GM23338 (cell line): Measurements from ENCODE around the gene GMPPA. TPM values are rescaled to one million over a fixed set of nuclear protein-coding genes. Genes with fewer than 3 reads are reported as not detected.

ENCODE experiments used
- ATAC-seq: fragments of 200-7000 bp; cut with Tn5 transposase; 3 replicates; pipeline ENCODE4 v1.9.1; 2020
- DNase-seq: peaks from one replicate; pipeline ENCODE4 v3.0.0-alpha.2; 2015; ENCODE audit warnings: low spot score
- H2AFZ ChIP-seq: fragments of 200-600 bp; sonication (generic); 2 replicates; pipeline ENCODE4 v1.8.0; 2016; ENCODE audit warnings: antibody characterized with exemption, mild to moderate bottlenecking, moderate library complexity
- H3F3A ChIP-seq: fragments of 200-600 bp; sonication (generic); replicated peaks from 2 replicates; pipeline ENCODE4 v1.8.0; 2017; ENCODE audit warnings: antibody characterized with exemption, mixed run types, low read depth
- H3K27ac ChIP-seq: fragments of 200-600 bp; sonication (generic); 2 replicates; pipeline ENCODE4 v1.6.1; 2016; ENCODE audit warnings: low read depth
- H3K27me3 ChIP-seq: fragments of 200-600 bp; sonication (generic); 2 replicates; pipeline ENCODE4 v1.8.0; 2016; ENCODE audit warnings: mild to moderate bottlenecking, mixed run types, moderate library complexity; ENCODE audit not compliant: insufficient read depth
- H3K36me3 ChIP-seq: fragments of 200-600 bp; sonication (generic); 2 replicates; pipeline ENCODE4 v1.8.0; 2016; ENCODE audit warnings: mild to moderate bottlenecking; ENCODE audit not compliant: insufficient read depth
- H3K4me1 ChIP-seq: fragments of 200-600 bp; sonication (generic); 2 replicates; pipeline ENCODE4 v1.8.0; 2016; ENCODE audit warnings: mild to moderate bottlenecking, moderate library complexity; ENCODE audit not compliant: insufficient read depth
- H3K4me2 ChIP-seq: fragments of 200-600 bp; sonication (generic); 2 replicates; pipeline ENCODE4 v1.7.1; 2017; ENCODE audit warnings: mixed run types
- H3K4me3 ChIP-seq: fragments of 200-600 bp; sonication (generic); 2 replicates; pipeline ENCODE4 v1.6.1; 2016; ENCODE audit warnings: mixed run types
- H3K79me2 ChIP-seq: fragments of 200-600 bp; sonication (generic); replicated peaks from 2 replicates; pipeline ENCODE4 v1.8.0; 2017; ENCODE audit warnings: mild to moderate bottlenecking; ENCODE audit not compliant: insufficient read depth
- H3K9me2 ChIP-seq: fragments of 200-600 bp; sonication (generic); 2 replicates; pipeline ENCODE4 v1.8.0; 2017; ENCODE audit not compliant: insufficient read depth
- H4K20me1 ChIP-seq: fragments of 200-600 bp; sonication (generic); replicated peaks from 2 replicates; pipeline ENCODE4 v1.8.0; 2017; ENCODE audit warnings: mild to moderate bottlenecking; ENCODE audit not compliant: insufficient read depth
- H3K27ac Mint-ChIP-seq: 2 replicates; pipeline ENCODE4 v1.8.0; 2020; ENCODE audit warnings: inconsistent platforms, mild to moderate bottlenecking, moderate library complexity, mixed read lengths
- H3K27me3 Mint-ChIP-seq: 3 replicates; pipeline ENCODE4 v1.8.0; 2022; ENCODE audit warnings: low read depth, mild to moderate bottlenecking, moderate library complexity, mixed read lengths, inconsistent platforms; ENCODE audit not compliant: insufficient read depth, poor library complexity
- H3K36me3 Mint-ChIP-seq: 3 replicates; pipeline ENCODE4 v1.8.0; 2021; ENCODE audit warnings: low read depth, mild to moderate bottlenecking, inconsistent platforms, moderate library complexity, mixed read lengths
- H3K4me1 Mint-ChIP-seq: 3 replicates; pipeline ENCODE4 v1.8.0; 2020; ENCODE audit warnings: mild to moderate bottlenecking, inconsistent platforms, mixed read lengths
- H3K4me3 Mint-ChIP-seq: 3 replicates; pipeline ENCODE4 v1.8.0; 2021; ENCODE audit warnings: moderate library complexity, mild to moderate bottlenecking, inconsistent platforms, mixed read lengths
- H3K9me3 Mint-ChIP-seq: 3 replicates; pipeline ENCODE4 v1.8.0; 2020; ENCODE audit warnings: moderate library complexity, mild to moderate bottlenecking, inconsistent platforms, mixed read lengths
- CTCF ChIP-seq, 2 experiments: fragments of 200-600 bp in 1 of 2; sonication (generic) in 1 of 2; conservative IDR thresholded peaks; 2 replicates each; pipeline versions ENCODE4 v1.5.1 to v1.6.1; 2016 to 2017; ENCODE audit warnings: antibody characterized with exemption in 2 of 2, low read depth in 2 of 2, mild to moderate bottlenecking in 2 of 2, moderate library complexity in 1 of 2
- REST ChIP-seq: IDR thresholded peaks from one replicate; pipeline ENCODE4 v1.6.1; 2018; ENCODE audit warnings: antibody characterized with exemption; ENCODE audit not compliant: unreplicated experiment
- ZNF331 ChIP-seq: fragments of 250-450 bp; sonication (Bioruptor Pico); IDR thresholded peaks from 2 replicates; pipeline ENCODE4 v1.5.0; 2020; ENCODE audit warnings: low read depth, mild to moderate bottlenecking, moderate library complexity
- ZNF462 ChIP-seq: fragments of 250-450 bp; sonication (Bioruptor Pico); IDR thresholded peaks from 2 replicates; pipeline ENCODE4 v1.5.0; 2020; ENCODE audit warnings: mild to moderate bottlenecking, moderate library complexity
- polyA plus RNA-seq: library from polyadenylated mRNA; unstranded; fragments of >200 nt; fragmentation: Nextera tagmentation; extraction: Ambion mirVana; gene quantifications from 2 replicates; pipeline ENCODE4 v1.2.1, GENCODE V29; 2016
- total RNA-seq: library from RNA; depleted of rRNA; stranded (reverse); fragments of >200 nt; shearing (Covaris generic); gene quantifications from 2 replicates; pipeline ENCODE4 v1.2.3, GENCODE V29; 2014

GMPPA gene
- total and polyA plus RNA-seq, 2 experiments from 2014 or later: 27.0 to 33.8 TPM

- TF ChIP-seq REST (no peak), ZNF462 (no peak)
Measured at GRCh38 chr2:219499058-219499307, 292 bp downstream of the GMPPA start (continued).

- Histone ChIP-seq H3K79me2 (no peaks in the 10 kb centered on the region), H3K27ac (no peak overlapping the region), H3K4me2 (peak overlapping the region; percentile 79), H3K4me3 (peak overlapping the region; percentile 58), H2AFZ (no peak overlapping the region), H3K9me2 (no peaks in the 10 kb centered on the region), H3F3A (peaks cover 17% of the 10 kb centered on the region), H3K4me1 (peaks cover 47% of the 10 kb centered on the region), H3K36me3 (no peaks in the 10 kb centered on the region), H4K20me1 (no peaks in the 10 kb centered on the region), H3K27me3 (peaks cover 34% of the 10 kb centered on the region)
- no peaks in the 10 kb centered on the region for H3K9me3 Mint-ChIP-seq
- DNase-seq: no peak
- H3K36me3 Mint-ChIP-seq: peaks cover 7% of the 10 kb centered on the region; the same call in 2 of the 3 replicates
- peaks cover 42% of the 10 kb centered on the region for H3K27me3 Mint-ChIP-seq
- peak overlapping the region; percentile 84 for H3K4me3 Mint-ChIP-seq
- TF ChIP-seq CTCF (conservative IDR thresholded peaks at IDR 0.05; ENCODE audit: low read depth in 2 of 2): no peak
- TF ChIP-seq ZNF331: no peak
- TF ChIP-seq ZNF462: no peak
- peaks cover 55% of the 10 kb centered on the region for H3K4me1 Mint-ChIP-seq
- no peak overlapping the region for H3K27ac Mint-ChIP-seq
- no peak for ATAC-seq
Measured at GRCh38 chr2:219499555-219499954, 864 bp downstream of the GMPPA start.
